ENCODE results near the gene PIF1. TPM values are rescaled to one million over a fixed set of nuclear protein-coding genes. Genes with fewer than 3 reads are reported as not detected.

Gene PIF1
- total RNA-seq, 1 experiment from 2014 or later: 74.4 TPM

DNA sequence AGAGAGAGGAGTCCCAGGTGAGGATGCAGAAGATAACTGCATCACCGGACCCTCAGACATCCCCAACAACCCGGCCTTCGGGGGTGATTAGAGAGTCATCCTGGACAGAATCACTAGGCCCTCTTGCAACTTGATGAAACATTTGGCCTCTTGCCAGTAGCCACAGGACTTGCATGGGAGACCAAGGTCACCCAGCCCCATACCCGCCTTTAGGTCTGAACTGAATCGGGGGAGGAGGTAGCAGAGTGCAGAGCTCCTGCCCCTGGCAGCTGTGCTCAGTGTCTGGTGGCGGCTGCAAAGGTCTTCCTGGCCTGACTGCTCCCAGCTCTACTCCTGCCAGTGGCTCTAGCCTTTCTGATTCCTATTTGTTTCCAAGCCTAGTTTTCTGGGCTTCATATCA, 12.4 kb downstream of the PIF1 start:
- Histone ChIP-seq H3T11ph (ENCODE audit: low read length) (no peak overlapping the region), H3K9me3 (ENCODE audit: control insufficient read depth, low read depth, low read length) (no peaks in the 10 kb centered on the region), H3K56ac (ENCODE audit: insufficient read length, low read depth, low read length) (no peak overlapping the region), H3K9ac (ENCODE audit: extremely low read depth, insufficient read length, low read length) (no peak overlapping the region), H3K18ac (ENCODE audit: insufficient read length, low read depth, low read length) (no peak overlapping the region), H3K79me2 (ENCODE audit: insufficient read depth, low read length) (no peaks in the 10 kb centered on the region), H2BK120ac (ENCODE audit: low read depth, low read length, poor library complexity, severe bottlenecking) (no peak overlapping the region), H2AK5ac (ENCODE audit: insufficient read length, low read length) (no peak overlapping the region), H3K4ac (ENCODE audit: low read depth, low read length) (no peak overlapping the region), H2BK12ac (ENCODE audit: insufficient read length, low read depth, low read length) (no peak overlapping the region), H3K27ac (ENCODE audit: insufficient read length, low read depth, low read length) (no peak overlapping the region), H4K91ac (ENCODE audit: insufficient read length, low read depth, low read length) (no peak overlapping the region), H4K5ac (ENCODE audit: insufficient read length, low read depth, low read length) (no peak overlapping the region), H4K8ac (replicated peaks; ENCODE audit: insufficient read length, low read depth, low read length) (no peak overlapping the region), H3K23ac (ENCODE audit: insufficient read length, low read depth, low read length) (no peak overlapping the region), H2BK15ac (ENCODE audit: low read depth, low read length) (no peak overlapping the region), H4K20me1 (ENCODE audit: control insufficient read depth, insufficient read depth, insufficient read length) (no peaks in the 10 kb centered on the region), H3K4me2 (ENCODE audit: insufficient read depth, insufficient read length, low read length) (no peak overlapping the region), H3K27me3 (ENCODE audit: insufficient read depth, low read length) (no peaks in the 10 kb centered on the region), H2BK5ac (ENCODE audit: insufficient read length, low read length) (no peak overlapping the region), H3K79me1 (ENCODE audit: insufficient read depth, low read depth, low read length, poor library complexity, severe bottlenecking) (no peaks in the 10 kb centered on the region), H2AFZ (ENCODE audit: low read length) (no peak overlapping the region), H3K14ac (ENCODE audit: insufficient read depth, low read length) (no peak overlapping the region), H3K4me1 (ENCODE audit: insufficient read depth, low read length) (peaks cover 11% of the 10 kb centered on the region), H2BK20ac (ENCODE audit: low read depth, low read length, poor library complexity, severe bottlenecking) (no peak overlapping the region), H3K23me2 (ENCODE audit: insufficient read length, low read depth, low read length, poor library complexity, severe bottlenecking) (peaks cover 7% of the 10 kb centered on the region)
- Mint-ChIP-seq H3K4me3 (no peak overlapping the region; a peak in 1 of 5 replicates), H3K4me1 (peaks cover 54 to 60% of the 10 kb centered on the region in 2 experiments), H3K27me3 (ENCODE audit: low read depth) (no peaks in the 10 kb centered on the region), H3K27ac (peak overlapping the region; percentile 47 to 76 (median 50); a peak in 5 of 7 replicates), H3K36me3 (ENCODE audit: insufficient read depth in 1 of 3, low read depth in 3 of 3) (peaks cover 12 to 23% (median 18%) of the 10 kb centered on the region in 3 experiments), H3K9me3 (no peaks in the 10 kb centered on the region)
- whole genome bisulfite sequencing (ENCODE audit: extremely low coverage, insufficient read length, low lambda C conversion rate): no CpG with 5 or more reads among the region's 6 CpGs
- DNase-seq: peak; percentile 44
- TF ChIP-seq, protein P1, sequence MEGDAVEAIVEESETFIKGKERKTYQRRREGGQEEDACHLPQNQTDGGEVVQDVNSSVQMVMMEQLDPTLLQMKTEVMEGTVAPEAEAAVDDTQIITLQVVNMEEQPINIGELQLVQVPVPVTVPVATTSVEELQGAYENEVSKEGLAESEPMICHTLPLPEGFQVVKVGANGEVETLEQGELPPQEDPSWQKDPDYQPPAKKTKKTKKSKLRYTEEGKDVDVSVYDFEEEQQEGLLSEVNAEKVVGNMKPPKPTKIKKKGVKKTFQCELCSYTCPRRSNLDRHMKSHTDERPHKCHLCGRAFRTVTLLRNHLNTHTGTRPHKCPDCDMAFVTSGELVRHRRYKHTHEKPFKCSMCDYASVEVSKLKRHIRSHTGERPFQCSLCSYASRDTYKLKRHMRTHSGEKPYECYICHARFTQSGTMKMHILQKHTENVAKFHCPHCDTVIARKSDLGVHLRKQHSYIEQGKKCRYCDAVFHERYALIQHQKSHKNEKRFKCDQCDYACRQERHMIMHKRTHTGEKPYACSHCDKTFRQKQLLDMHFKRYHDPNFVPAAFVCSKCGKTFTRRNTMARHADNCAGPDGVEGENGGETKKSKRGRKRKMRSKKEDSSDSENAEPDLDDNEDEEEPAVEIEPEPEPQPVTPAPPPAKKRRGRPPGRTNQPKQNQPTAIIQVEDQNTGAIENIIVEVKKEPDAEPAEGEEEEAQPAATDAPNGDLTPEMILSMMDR (conservative IDR thresholded peaks at IDR 0.05): no peak

Data from H9 (cell line).